ENCODE results near the gene ESR1.
"Not testable (repeated sequence)": the region's sequence is repeated elsewhere in the genome, so short reads cannot be mapped to it uniquely, and the experiment has no call there.

ESR1 gene

DNA sequence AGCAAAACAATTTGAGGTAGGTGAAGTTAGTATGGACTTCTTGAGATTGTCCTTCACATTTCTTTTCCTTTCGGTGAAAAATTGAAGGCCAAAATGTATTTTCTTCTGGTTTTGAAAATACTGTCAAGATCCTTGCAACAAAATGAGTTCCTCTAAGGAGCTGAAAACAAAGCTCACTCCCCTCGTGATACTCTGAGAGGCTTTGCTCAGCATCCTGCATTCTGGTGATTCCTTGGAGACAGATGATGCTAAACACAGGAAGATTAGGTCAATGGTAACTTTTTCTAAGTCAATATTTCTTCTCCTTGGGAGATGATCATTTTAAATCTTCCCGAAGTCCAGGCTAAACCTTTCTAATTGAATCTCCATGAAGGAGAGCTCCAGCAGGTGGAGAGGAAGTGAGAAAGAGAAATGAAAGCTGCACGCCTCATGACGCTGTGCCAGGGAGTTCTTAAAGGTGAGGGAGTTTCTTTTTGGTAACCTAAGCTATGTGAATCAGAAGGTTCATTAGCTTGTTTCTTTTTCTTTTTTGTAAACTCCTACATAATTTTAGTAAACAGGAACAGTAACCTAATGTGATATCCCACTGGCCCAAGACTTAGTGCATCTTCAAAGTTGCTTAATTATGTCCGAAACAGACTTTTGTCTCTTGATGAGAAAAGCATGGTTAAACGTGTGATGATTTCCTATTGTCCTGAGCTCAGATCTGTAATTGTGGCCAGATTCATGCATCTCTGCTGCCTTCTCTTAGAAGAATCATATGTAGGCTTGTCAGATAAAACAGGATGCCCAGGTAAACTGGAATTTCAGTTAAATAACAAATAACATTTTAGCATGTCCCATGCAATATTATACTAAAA, 15.0 kb downstream of the ESR1 start:
- Histone ChIP-seq H3K9ac (ENCODE audit: low read depth, low read length) (no peak overlapping the region), H3K4me3 (ENCODE audit: low read length) (no peak overlapping the region), H3K9me3 (ENCODE audit: insufficient read depth, low read depth, low read length) (no peaks in the 10 kb centered on the region), H3K27me3 (ENCODE audit: insufficient read depth, low read length) (peaks cover 2% of the 10 kb centered on the region; the same call in 1 of the 2 replicates), H3K4me1 (ENCODE audit: insufficient read depth, low read length) (no peaks in the 10 kb centered on the region), H3K36me3 (ENCODE audit: insufficient read depth, low read depth, low read length) (no peaks in the 10 kb centered on the region), H3K27ac (ENCODE audit: low read length) (no peak overlapping the region)

DNA sequence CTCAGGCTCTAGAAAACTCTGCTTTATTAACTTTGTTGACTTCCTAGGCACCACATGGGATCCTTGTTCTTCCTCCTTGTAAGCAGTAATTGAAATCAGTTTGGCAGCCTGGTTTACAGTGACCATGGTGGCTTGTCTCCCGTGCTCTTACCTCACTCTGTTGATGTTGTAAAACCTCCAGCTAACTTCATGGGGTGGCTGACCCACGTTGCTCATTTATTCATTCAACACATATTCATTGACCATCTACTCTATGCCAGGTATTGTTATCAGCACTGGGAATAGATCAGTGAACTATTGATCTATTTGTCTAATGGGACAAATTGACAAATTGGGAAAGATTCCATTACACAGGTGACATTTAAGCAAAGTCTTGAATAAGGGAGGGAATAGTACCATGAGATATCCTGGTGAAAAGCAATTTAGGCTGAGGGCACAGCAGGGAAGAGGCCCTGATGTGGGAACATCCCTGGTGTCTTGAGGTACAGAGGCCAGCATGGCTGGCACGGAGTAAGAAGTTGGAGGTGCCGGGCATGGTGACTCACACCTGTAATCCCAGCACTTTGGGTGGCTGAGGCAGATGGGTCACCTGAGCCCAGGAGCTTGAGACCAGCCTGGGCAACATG, 19.1 kb downstream of the ESR1 start:
- Histone ChIP-seq H3K9me3 (ENCODE audit: insufficient read depth, low read depth, low read length) (no peaks in the 10 kb centered on the region), H3K4me3 (ENCODE audit: low read length) (no peak overlapping the region), H3K36me3 (ENCODE audit: insufficient read depth, low read depth, low read length) (no peaks in the 10 kb centered on the region), H3K4me1 (ENCODE audit: insufficient read depth, low read length) (peaks cover 3% of the 10 kb centered on the region; the same call in 1 of the 2 replicates), H3K27me3 (ENCODE audit: insufficient read depth, low read length) (no peaks in the 10 kb centered on the region), H3K9ac (ENCODE audit: low read depth, low read length) (no peak overlapping the region), H3K27ac (ENCODE audit: low read length) (no peak overlapping the region)

DNA sequence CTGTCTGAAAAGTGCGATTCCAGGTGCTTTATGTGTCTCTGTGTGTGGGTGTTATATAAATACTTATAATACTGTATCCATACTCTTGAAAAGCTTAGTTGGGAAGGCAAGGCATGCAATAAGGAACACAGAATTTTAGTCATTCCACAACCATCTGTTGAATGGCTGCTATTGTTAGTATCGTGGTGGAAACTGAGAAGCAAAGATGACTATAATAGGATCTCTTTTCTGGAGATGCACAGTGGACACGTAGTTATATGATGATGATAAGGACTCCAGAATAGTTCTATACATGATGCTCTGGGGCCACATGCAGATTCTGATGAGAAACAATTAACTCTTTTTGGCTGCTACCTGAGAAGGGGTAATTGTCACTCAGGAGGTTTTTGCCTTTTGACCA, 25.2 kb downstream of the ESR1 start:
- H3K27me3 ChIP-seq (ENCODE audit: insufficient read depth, low read length) = no peaks in the 10 kb centered on the region
- H3K4me3 ChIP-seq (ENCODE audit: low read length) = no peak overlapping the region
- no peaks in the 10 kb centered on the region for H3K9me3 ChIP-seq (ENCODE audit: insufficient read depth, low read depth, low read length)
- no peak overlapping the region for H3K9ac ChIP-seq (ENCODE audit: low read depth, low read length)
- peaks cover 3% of the 10 kb centered on the region; the same call in 1 of the 2 replicates for H3K4me1 ChIP-seq (ENCODE audit: insufficient read depth, low read length)
- no peak overlapping the region for H3K27ac ChIP-seq (ENCODE audit: low read length)
- H3K36me3 ChIP-seq (ENCODE audit: insufficient read depth, low read depth, low read length) = no peaks in the 10 kb centered on the region

DNA sequence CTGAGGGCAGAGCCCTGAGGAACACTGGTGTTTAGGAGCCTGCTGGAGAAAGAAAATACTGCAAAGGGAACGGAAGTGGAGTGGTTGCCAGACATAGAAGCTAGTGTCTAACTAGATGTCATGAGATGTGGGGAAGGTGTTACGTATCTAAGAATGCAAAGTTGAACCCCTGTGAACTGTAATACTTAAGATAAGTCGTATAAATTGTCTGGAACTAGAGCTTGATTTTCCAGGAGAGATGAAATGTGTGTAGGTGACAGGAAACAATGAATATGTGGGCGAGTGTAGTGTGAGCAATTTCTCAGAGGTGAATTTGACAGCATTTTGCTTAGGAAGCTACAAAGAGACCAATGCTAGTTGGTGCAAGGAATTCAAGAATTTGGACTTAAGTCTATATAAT, 27.9 kb downstream of the ESR1 start:
- Histone ChIP-seq H3K4me3 (ENCODE audit: low read length) (no peak overlapping the region), H3K9me3 (ENCODE audit: insufficient read depth, low read depth, low read length) (no peaks in the 10 kb centered on the region), H3K27ac (ENCODE audit: low read length) (no peak overlapping the region), H3K4me1 (ENCODE audit: insufficient read depth, low read length) (no peaks in the 10 kb centered on the region; the same call in 1 of the 2 replicates), H3K9ac (ENCODE audit: low read depth, low read length) (no peak overlapping the region), H3K36me3 (ENCODE audit: insufficient read depth, low read depth, low read length) (no peaks in the 10 kb centered on the region), H3K27me3 (ENCODE audit: insufficient read depth, low read length) (no peaks in the 10 kb centered on the region)

DNA sequence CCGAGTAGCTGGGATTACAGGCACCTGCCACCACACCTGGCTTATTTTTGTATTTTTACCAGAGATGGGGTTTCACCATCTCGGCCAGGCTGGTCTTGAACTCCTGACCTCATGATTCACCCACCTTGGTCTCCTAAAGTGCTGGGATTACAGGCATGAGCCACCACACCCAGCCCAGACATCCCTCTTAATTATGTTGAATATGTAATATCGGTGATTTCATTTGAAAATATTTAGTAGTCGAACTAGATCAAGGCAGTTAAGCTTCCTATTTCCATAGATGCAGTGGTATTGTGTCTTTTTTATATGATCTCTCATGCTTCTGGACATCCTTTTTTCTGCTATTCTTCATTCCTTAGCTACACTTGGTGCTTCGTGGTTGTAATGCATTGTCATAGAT, 29.7 kb downstream of the ESR1 start:
- Histone ChIP-seq H3K4me1 (ENCODE audit: insufficient read depth, low read length) (no peaks in the 10 kb centered on the region), H3K9ac (ENCODE audit: low read depth, low read length) (no peak overlapping the region), H3K9me3 (ENCODE audit: insufficient read depth, low read depth, low read length) (no peaks in the 10 kb centered on the region), H3K4me3 (ENCODE audit: low read length) (no peak overlapping the region), H3K27ac (ENCODE audit: low read length) (no peak overlapping the region), H3K27me3 (ENCODE audit: insufficient read depth, low read length) (no peaks in the 10 kb centered on the region), H3K36me3 (ENCODE audit: insufficient read depth, low read depth, low read length) (no peaks in the 10 kb centered on the region)

DNA sequence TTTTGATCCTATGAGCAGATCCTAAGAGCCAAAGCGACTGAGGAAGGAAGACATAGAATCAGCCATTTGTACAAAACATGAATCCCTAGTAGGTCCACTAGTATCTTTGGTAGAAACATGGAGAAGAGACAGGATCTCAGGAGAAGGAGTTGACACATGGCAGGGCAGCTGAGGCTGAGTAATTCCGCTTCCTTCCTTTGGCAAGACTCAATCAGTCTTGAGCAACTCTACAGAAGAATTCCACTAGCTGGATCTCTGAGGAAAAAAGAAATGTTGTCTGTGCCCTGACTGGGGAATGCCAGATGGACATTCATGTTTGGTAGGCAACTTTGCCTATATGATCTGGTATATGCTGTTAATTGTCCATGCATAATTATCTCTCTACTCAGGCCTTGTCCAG, 35.3 kb downstream of the ESR1 start:
- H3K9me3 ChIP-seq (ENCODE audit: insufficient read depth, low read depth, low read length) = no peaks in the 10 kb centered on the region
- no peak overlapping the region for H3K9ac ChIP-seq (ENCODE audit: low read depth, low read length)
- no peaks in the 10 kb centered on the region for H3K4me1 ChIP-seq (ENCODE audit: insufficient read depth, low read length)
- H3K27me3 ChIP-seq (ENCODE audit: insufficient read depth, low read length) = no peaks in the 10 kb centered on the region
- H3K4me3 ChIP-seq (ENCODE audit: low read length) = no peak overlapping the region
- no peaks in the 10 kb centered on the region for H3K36me3 ChIP-seq (ENCODE audit: insufficient read depth, low read depth, low read length)
- H3K27ac ChIP-seq (ENCODE audit: low read length) = no peak overlapping the region

DNA sequence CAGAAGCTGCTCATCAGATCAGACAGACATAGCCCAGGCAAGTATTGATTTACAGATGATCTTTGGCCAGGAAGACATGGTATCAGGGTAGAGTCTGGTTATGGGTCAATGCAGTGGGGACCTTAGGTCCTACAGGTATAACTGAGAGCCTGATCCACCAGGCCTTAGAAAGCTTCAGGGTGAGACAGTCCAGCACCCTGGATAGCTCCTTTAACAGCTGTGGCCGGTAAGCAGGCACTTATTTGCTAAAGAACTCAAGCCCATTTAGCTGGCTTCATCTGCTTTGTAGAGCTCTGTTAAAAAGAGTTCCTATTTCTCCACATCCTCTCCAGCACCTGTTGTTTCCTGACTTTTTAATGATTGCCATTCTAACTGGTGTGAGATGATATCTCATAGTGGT, 39.6 kb downstream of the ESR1 start:
- Histone ChIP-seq H3K4me1 (ENCODE audit: insufficient read depth, low read length) (no peaks in the 10 kb centered on the region), H3K9me3 (ENCODE audit: insufficient read depth, low read depth, low read length) (no peaks in the 10 kb centered on the region), H3K27ac (ENCODE audit: low read length) (no peak overlapping the region), H3K27me3 (ENCODE audit: insufficient read depth, low read length) (no peaks in the 10 kb centered on the region), H3K36me3 (ENCODE audit: insufficient read depth, low read depth, low read length) (no peaks in the 10 kb centered on the region), H3K9ac (ENCODE audit: low read depth, low read length) (no peak overlapping the region), H3K4me3 (ENCODE audit: low read length) (no peak overlapping the region)

DNA sequence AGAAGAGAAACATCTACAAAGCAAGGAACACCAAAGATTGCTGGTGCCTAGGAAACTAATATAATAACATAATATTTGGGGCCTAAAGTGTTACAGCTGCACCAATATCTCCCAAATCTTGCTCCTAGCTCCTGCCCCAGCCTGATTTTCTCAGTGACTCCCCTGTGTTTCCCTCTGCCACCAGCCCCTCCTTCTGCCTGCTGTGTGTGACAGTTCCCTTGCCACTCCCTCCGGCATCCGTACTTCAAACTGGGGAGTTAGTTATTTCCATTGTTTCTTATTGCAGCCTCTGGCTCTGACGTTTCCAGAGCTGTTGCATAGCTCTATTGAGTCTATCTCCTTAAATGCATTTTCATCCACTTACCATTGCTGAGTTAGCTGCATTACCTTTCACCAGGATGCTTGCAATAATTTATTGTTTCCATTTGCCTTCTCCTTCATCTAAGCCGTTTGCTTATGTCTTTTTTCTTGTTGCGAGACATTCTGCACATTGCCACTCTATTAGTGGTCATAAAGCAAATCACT, 43.1 kb downstream of the ESR1 start:
- no peak overlapping the region for H3K4me3 ChIP-seq (ENCODE audit: low read length)
- no peaks in the 10 kb centered on the region for H3K36me3 ChIP-seq (ENCODE audit: insufficient read depth, low read depth, low read length)
- no peak overlapping the region for H3K9ac ChIP-seq (ENCODE audit: low read depth, low read length)
- no peaks in the 10 kb centered on the region for H3K4me1 ChIP-seq (ENCODE audit: insufficient read depth, low read length)
- H3K9me3 ChIP-seq (ENCODE audit: insufficient read depth, low read depth, low read length) = no peaks in the 10 kb centered on the region
- no peak overlapping the region for H3K27ac ChIP-seq (ENCODE audit: low read length)
- no peaks in the 10 kb centered on the region for H3K27me3 ChIP-seq (ENCODE audit: insufficient read depth, low read length)

DNA sequence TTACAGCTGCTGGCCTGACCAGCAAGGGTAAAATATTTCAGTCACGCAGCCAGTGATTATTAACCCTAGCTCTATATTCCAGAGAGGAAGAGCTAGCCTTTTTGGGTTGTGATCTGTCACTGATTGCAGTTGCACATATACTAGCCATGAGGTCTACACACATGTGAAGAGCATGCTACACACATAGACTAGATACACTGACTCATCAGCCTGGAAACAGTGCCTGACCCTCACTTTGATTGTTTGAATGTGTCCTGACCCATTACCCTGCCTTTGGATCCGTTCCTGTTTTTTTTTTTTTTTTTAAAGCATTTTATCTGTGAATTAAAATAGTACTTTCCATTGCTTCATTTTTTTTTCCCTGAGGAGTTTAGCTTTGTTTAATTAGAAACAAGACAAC, 50.8 kb downstream of the ESR1 start:
- Histone ChIP-seq H3K9me3 (ENCODE audit: insufficient read depth, low read depth, low read length) (no peaks in the 10 kb centered on the region), H3K27ac (ENCODE audit: low read length) (no peak overlapping the region), H3K4me1 (ENCODE audit: insufficient read depth, low read length) (no peaks in the 10 kb centered on the region), H3K9ac (ENCODE audit: low read depth, low read length) (no peak overlapping the region), H3K36me3 (ENCODE audit: insufficient read depth, low read depth, low read length) (no peaks in the 10 kb centered on the region), H3K27me3 (ENCODE audit: insufficient read depth, low read length) (no peaks in the 10 kb centered on the region), H3K4me3 (ENCODE audit: low read length) (no peak overlapping the region)

DNA sequence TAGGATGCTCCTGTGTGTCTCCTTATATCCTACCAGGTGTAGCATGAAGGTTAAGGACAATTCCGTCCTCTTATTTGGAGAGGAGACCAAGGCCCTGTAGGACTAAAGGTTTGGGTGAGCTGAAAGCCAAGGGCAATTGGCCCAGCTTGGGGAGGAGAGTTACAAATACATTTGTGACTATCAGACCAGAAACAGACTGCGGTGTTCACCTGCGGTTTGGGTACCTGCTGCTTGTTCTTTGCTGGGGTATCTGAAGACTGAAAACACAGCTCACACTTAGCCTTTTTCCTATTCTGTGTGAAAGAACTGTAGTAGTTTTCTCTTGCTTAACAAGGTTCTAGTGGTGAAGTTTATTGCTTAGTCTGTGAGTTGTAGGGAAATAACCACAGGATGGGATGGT, 55.0 kb downstream of the ESR1 start:
- no peak overlapping the region for H3K9ac ChIP-seq (ENCODE audit: low read depth, low read length)
- H3K36me3 ChIP-seq (ENCODE audit: insufficient read depth, low read depth, low read length) = no peaks in the 10 kb centered on the region
- H3K4me1 ChIP-seq (ENCODE audit: insufficient read depth, low read length) = no peaks in the 10 kb centered on the region
- H3K9me3 ChIP-seq (ENCODE audit: insufficient read depth, low read depth, low read length) = no peaks in the 10 kb centered on the region
- H3K27ac ChIP-seq (ENCODE audit: low read length) = no peak overlapping the region
- H3K4me3 ChIP-seq (ENCODE audit: low read length) = no peak overlapping the region
- no peaks in the 10 kb centered on the region for H3K27me3 ChIP-seq (ENCODE audit: insufficient read depth, low read length)

DNA sequence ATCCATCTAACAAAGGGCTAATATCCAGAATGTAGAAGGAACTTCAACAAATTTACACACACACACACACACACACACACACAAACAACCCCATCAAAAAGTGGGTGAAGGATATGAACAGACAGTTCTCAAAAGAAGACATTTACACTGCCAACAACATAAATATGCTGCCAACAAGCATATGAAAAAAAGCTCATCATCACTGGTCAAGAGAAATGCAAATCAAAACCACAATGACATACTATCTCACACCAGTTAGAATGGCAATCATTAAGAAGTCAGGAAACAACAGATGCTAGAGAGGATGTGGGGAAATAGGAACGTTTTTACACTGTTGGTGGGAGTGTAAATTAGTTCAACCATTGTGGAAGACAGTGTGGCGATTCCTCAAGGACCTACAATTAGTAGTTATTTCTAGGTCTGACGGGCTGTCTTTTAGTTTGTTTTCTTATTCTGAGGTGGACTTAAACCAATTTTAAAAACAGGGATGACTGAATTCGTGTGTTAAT, 59.9 kb downstream of the ESR1 start:
- H3K9ac ChIP-seq (ENCODE audit: low read depth, low read length); H3K4me3 ChIP-seq (ENCODE audit: low read length); H3K27ac ChIP-seq (ENCODE audit: low read length); H3K27me3 ChIP-seq (ENCODE audit: insufficient read depth, low read length); H3K4me1 ChIP-seq (ENCODE audit: insufficient read depth, low read length); H3K36me3 ChIP-seq (ENCODE audit: insufficient read depth, low read depth, low read length); H3K9me3 ChIP-seq (ENCODE audit: insufficient read depth, low read depth, low read length): not testable (repeated sequence)

DNA sequence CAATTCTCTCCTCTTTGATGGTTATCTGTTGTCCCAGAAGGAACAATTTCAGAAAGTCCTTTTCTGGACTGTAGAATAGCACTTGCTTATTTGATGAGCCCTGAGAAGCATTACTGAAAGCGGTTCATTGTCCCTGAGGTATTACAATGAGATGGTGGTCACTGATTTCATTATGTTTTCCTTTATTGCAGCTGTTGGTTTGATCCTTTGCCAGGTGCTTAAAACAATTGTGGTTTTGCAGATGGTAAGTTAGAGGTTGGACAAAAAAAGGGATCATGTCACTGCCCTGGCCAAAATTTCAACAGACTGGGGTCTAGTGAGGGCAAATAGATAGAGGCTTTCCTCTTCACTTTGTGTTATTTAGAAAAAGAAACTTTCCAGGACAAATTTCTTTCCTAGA, 61.9 kb downstream of the ESR1 start:
- Histone ChIP-seq H3K9me3 (ENCODE audit: insufficient read depth, low read depth, low read length) (no peaks in the 10 kb centered on the region), H3K4me3 (ENCODE audit: low read length) (no peak overlapping the region), H3K27ac (ENCODE audit: low read length) (no peak overlapping the region)

More for the DNA sequence above, 61.9 kb downstream of the ESR1 start:
- Histone ChIP-seq H3K4me1 (ENCODE audit: insufficient read depth, low read length) (no peaks in the 10 kb centered on the region), H3K9ac (ENCODE audit: low read depth, low read length) (no peak overlapping the region), H3K36me3 (ENCODE audit: insufficient read depth, low read depth, low read length) (no peaks in the 10 kb centered on the region), H3K27me3 (ENCODE audit: insufficient read depth, low read length) (no peaks in the 10 kb centered on the region)

Data from iPS-20b (cell line).